Loucy (cell line): ENCODE measurements around the gene SLC38A10.

Source experiments
- CTCF ChIP-seq: fragments of 200-600 bp; sonication (generic); conservative IDR thresholded peaks from 2 replicates; pipeline ENCODE4 v1.5.1; 2014; ENCODE audit warnings: mild to moderate bottlenecking, antibody characterized with exemption, low read length
- EZH2phosphoT487 ChIP-seq: fragments of 200-600 bp; IDR thresholded peaks from 2 replicates; pipeline ENCODE4 v1.6.1; 2018; ENCODE audit warnings: antibody characterized with exemption, mild to moderate bottlenecking, moderate library complexity, borderline replicate concordance

- TF ChIP-seq CTCF (peak; percentile 84), EZH2phosphoT487 (no peak)
Observed at GRCh38 chr17:81291662-81292061, 3.4 kb downstream of the SLC38A10 start.
